Ovary (tissue), 9 donors: Measurements from ENCODE around the gene REEP3. TPM values are rescaled to one million over a fixed set of nuclear protein-coding genes. Genes with fewer than 3 reads are reported as not detected.

Experiments used
- DNase-seq, 5 donors: peaks; one replicate each; pipeline ENCODE4 v3.0.0-alpha.2; 2019 to 2020
- H3K27ac ChIP-seq, 2 donors: fragments of 200-600 bp; one replicate each; pipeline versions ENCODE4 v1.5.1 to v1.8.0; 2019 to 2022
- H3K27me3 ChIP-seq: fragments of 200-600 bp; one replicate; pipeline ENCODE4 v1.8.0; 2022
- H3K36me3 ChIP-seq: fragments of 200-600 bp; sonication (generic); one replicate; pipeline ENCODE4 v1.5.1; 2019
- H3K4me1 ChIP-seq: one replicate; pipeline ENCODE4 v1.8.1; 2013; ENCODE audit warnings: mild to moderate bottlenecking, moderate library complexity; ENCODE audit not compliant: insufficient read depth
- H3K4me3 ChIP-seq: fragments of 200-600 bp; sonication (generic); one replicate; pipeline ENCODE4 v1.5.1; 2017
- H3K9me3 ChIP-seq, 2 donors: fragments of 200-600 bp in 1 of 2; sonication (generic) in 1 of 2; one replicate each; pipeline versions ENCODE4 v1.5.1 to v1.8.1; 2013 to 2019; ENCODE audit warnings: mild to moderate bottlenecking in 1 of 2, moderate library complexity in 1 of 2
- CTCF ChIP-seq, 3 donors: fragments of 450-650 bp in 2 of 3; fragments of 200-600 bp in 1 of 3; IDR thresholded peaks; one replicate each; pipeline versions ENCODE4 v1.5.1 to v1.8.0; 2016 to 2022; ENCODE audit warnings: antibody characterized with exemption in 3 of 3, mild to moderate bottlenecking in 1 of 3
- EP300 ChIP-seq: sonication (generic); formaldehyde crosslinking; IDR thresholded peaks from one replicate; pipeline ENCODE4 v1.6.1; 2017; ENCODE audit warnings: antibody characterized with exemption
- POLR2A ChIP-seq: fragments of 450-650 bp; IDR thresholded peaks from one replicate; pipeline ENCODE4 v1.6.1; 2017; ENCODE audit warnings: antibody characterized with exemption, mild to moderate bottlenecking, moderate library complexity
- WGBS, 3 donors: extraction: QIAGEN DNeasy Blood & Tissue Kit in 1 of 3; methylation state at CpG; one replicate each; pipeline versions ENCODE4 v1.1.5 to v1.1.7; 2013 to 2017; 5-methylcytosine and 5-hydroxymethylcytosine counted together
- intact Hi-C, 4 donors: fragments of 100-400 bp; cut with DNase I; formaldehyde crosslinking; loops; one replicate each; pipeline versions ENCODE4 v1.11.0 to v1.15.1; 2022 to 2023
- polyA plus RNA-seq, 2 donors: library from polyadenylated mRNA; stranded (reverse); fragments of 200-250 nt in 1 of 2; fragments of 350-450 nt in 1 of 2; fragmentation: Illumina TruSeq in 1 of 2; extraction: RNeasy Lipid Tissue Mini Kit (QIAGEN cat#74804) in 1 of 2; gene quantifications; one replicate each; pipeline ENCODE4 v1.2.3, GENCODE V29; 2013 to 2014
- total RNA-seq, 7 donors: library from RNA; depleted of rRNA in 2 of 7; stranded (reverse); fragments of >200 nt in 2 of 7; fragmentation: NEBNext Ultra II Directional in 3 of 7; extraction: Animal tissue kit (Norgen Biotek cat#: 25700) in 3 of 7; gene quantifications; one replicate each; pipeline versions ENCODE4 v1.1.0 to v1.2.4, GENCODE V29; 2016 to 2023
- donor health status: DM: no; HTN: no; CAD: no; lungs with moderate emphysema.
- donor health status: DM: no; HTN: no; CAD: no.
- donor health status: Bipolar disorder and iron deficiency.
- donor health status: DM: yes; HTN: yes; CAD: no.
- donor health status: DM: no; HTN: no; CAD: no.
- donor health status: DM: yes; HTN: yes; CAD: no.

The REEP3 gene
- total and polyA plus RNA-seq, 9 donors: 9.3 to 30.5 (median 23.1) TPM

- intact Hi-C loops: no loop called here
- TF ChIP-seq EP300 (no peak), POLR2A (no peak), CTCF (IDR thresholded peaks at IDR 0.05) (no peak)
- Histone ChIP-seq H3K27me3 (no peaks in the 10 kb centered on the region), H3K27ac (no peak overlapping the region), H3K36me3 (no peaks in the 10 kb centered on the region), H3K4me1 (peaks cover 3% of the 10 kb centered on the region), H3K4me3 (no peak overlapping the region), H3K9me3 (no peaks in the 10 kb centered on the region)
- 80 to 87% (median 87%) methylated on average over 1 of the region's 1 CpG for WGBS, 3 donors
- no peak for DNase-seq
Measured at GRCh38 chr10:63502832-63503231, 18.4 kb upstream of the REEP3 start.

GRCh38 chr10:63503395-63503794 is 17.8 kb upstream of the REEP3 start:
- Histone ChIP-seq H3K36me3 (no peaks in the 10 kb centered on the region), H3K27ac (no peak overlapping the region), H3K4me3 (no peak overlapping the region), H3K27me3 (no peaks in the 10 kb centered on the region), H3K9me3 (no peaks in the 10 kb centered on the region), H3K4me1 (peaks cover 3% of the 10 kb centered on the region)
- no peak for DNase-seq
- TF ChIP-seq EP300 (no peak), CTCF (IDR thresholded peaks at IDR 0.05) (no peak), POLR2A (no peak)
- intact Hi-C loops: no loop called here
- 53 to 58% (median 58%) methylated on average over 4 of the region's 4 CpGs for WGBS, 3 donors

- no peak for TF ChIP-seq POLR2A
- no peak for TF ChIP-seq EP300
- TF ChIP-seq CTCF (IDR thresholded peaks at IDR 0.05): no peak
- WGBS, 3 donors: 71 to 78% (median 76%) methylated on average over 3 of the region's 3 CpGs
- H3K36me3 ChIP-seq: no peaks in the 10 kb centered on the region
- no peaks in the 10 kb centered on the region for H3K27me3 ChIP-seq
- no peak for DNase-seq
- intact Hi-C loops: no loop called here
- H3K4me1 ChIP-seq: peaks cover 3% of the 10 kb centered on the region
- no peaks in the 10 kb centered on the region for H3K9me3 ChIP-seq
- H3K4me3 ChIP-seq: no peak overlapping the region
- H3K27ac ChIP-seq: no peak overlapping the region
Measured at GRCh38 chr10:63504145-63504881, 16.9 kb upstream of the REEP3 start.

- no peaks in the 10 kb centered on the region for H3K27me3 ChIP-seq
- TF ChIP-seq POLR2A (no peak), CTCF (IDR thresholded peaks at IDR 0.05) (no peak), EP300 (no peak)
- no peaks in the 10 kb centered on the region for H3K9me3 ChIP-seq
- H3K4me3 ChIP-seq: no peak overlapping the region
- peaks cover 3% of the 10 kb centered on the region for H3K4me1 ChIP-seq
- WGBS, 3 donors: 62 to 79% (median 78%) methylated on average over 2 of the region's 2 CpGs
- intact Hi-C loops: no loop called here
- no peaks in the 10 kb centered on the region for H3K36me3 ChIP-seq
- H3K27ac ChIP-seq: no peak overlapping the region
- DNase-seq: no peak
Measured at GRCh38 chr10:63505562-63505961, 15.6 kb upstream of the REEP3 start.
